Adrenal gland (tissue), 12 donors: ENCODE measurements around the gene GPSM3. TPM values are rescaled to one million over a fixed set of nuclear protein-coding genes. Genes with fewer than 3 reads are reported as not detected.
"Not testable (repeated sequence)": the region's sequence is repeated elsewhere in the genome, so short reads cannot be mapped to it uniquely, and the experiment has no call there.

Source experiments
- DNase-seq, 7 donors: peaks; one replicate each; pipeline ENCODE4 v3.0.0-alpha.2; 2019 to 2020
- H3K27ac ChIP-seq, 5 donors: fragments of 200-600 bp; sonication (generic) in 4 of 5; 1 replicate in 3 of 5; 2 replicates in 2 of 5; pipeline versions ENCODE4 v1.5.1 to v1.8.0; 2016 to 2020; ENCODE audit warnings: mild to moderate bottlenecking in 1 of 5
- H3K27me3 ChIP-seq: fragments of 200-600 bp; 2 replicates; pipeline ENCODE4 v1.8.0; 2021
- H3K36me3 ChIP-seq, 2 donors: fragments of 200-600 bp; replicated peaks in 1 of 2; 1 replicate in 1 of 2; 2 replicates in 1 of 2; pipeline versions ENCODE4 v1.5.1 to v1.8.0; 2018 to 2022
- H3K4me1 ChIP-seq, 2 donors: fragments of 200-600 bp; replicated peaks in 1 of 2; 1 replicate in 1 of 2; 2 replicates in 1 of 2; pipeline versions ENCODE4 v1.5.1 to v1.8.0; 2018 to 2021
- H3K4me3 ChIP-seq, 4 donors: fragments of 200-600 bp; sonication (generic) in 3 of 4; one replicate each; pipeline ENCODE4 v1.5.1; 2016 to 2018
- H3K9me3 ChIP-seq, 3 donors: fragments of 200-600 bp; sonication (generic) in 1 of 3; replicated peaks in 1 of 3; 1 replicate in 2 of 3; 2 replicates in 1 of 3; pipeline versions ENCODE4 v1.5.1 to v1.8.0; 2016 to 2021
- POLR2A ChIP-seq, 2 donors: fragments of 450-650 bp; IDR thresholded peaks; one replicate each; pipeline ENCODE4 v1.6.1; 2017; ENCODE audit warnings: antibody characterized with exemption in 2 of 2, mild to moderate bottlenecking in 2 of 2, moderate library complexity in 1 of 2
- WGBS, 4 donors: extraction: QIAGEN DNeasy Blood & Tissue Kit in 2 of 4; methylation state at CpG; one replicate each; pipeline versions ENCODE4 v1.1.5 to v1.1.7; 2013 to 2017; 5-methylcytosine and 5-hydroxymethylcytosine counted together
- intact Hi-C, 2 donors: fragments of 100-400 bp; cut with DNase I; formaldehyde crosslinking; loops; one replicate each; pipeline versions ENCODE4 v1.14.1 to v1.15.0; 2022 to 2023
- polyA plus RNA-seq, 3 donors: library from polyadenylated mRNA; stranded (reverse); fragments of 200-250 nt in 2 of 3; fragments of 350-450 nt in 1 of 3; fragmentation: Illumina TruSeq in 1 of 3; extraction: RNeasy Lipid Tissue Mini Kit (QIAGEN cat#74804) in 1 of 3; gene quantifications; one replicate each; pipeline ENCODE4 v1.2.3, GENCODE V29; 2013 to 2014
- total RNA-seq, 9 donors: library from RNA; depleted of rRNA in 4 of 9; stranded (reverse); fragments of >200 nt in 4 of 9; fragments of 120-200 nt in 1 of 9; fragmentation: NEBNext Ultra II Directional in 1 of 9; extraction: Animal tissue kit (Norgen Biotek cat#: 25700) in 1 of 9; gene quantifications; one replicate each; pipeline versions ENCODE4 v1.1.0 to v1.2.4, GENCODE V29; 2013 to 2023
- TF ChIP-seq, protein P1 (sequence below), 6 experiments: fragments of 450-650 bp in 4 of 6; fragments of 200-600 bp in 2 of 6; sonication (generic) in 1 of 6; IDR thresholded peaks; 1 replicate in 5 of 6; 2 replicates in 1 of 6; pipeline versions ENCODE4 v1.5.1 to v1.8.0; 2016 to 2021; ENCODE audit warnings: antibody characterized with exemption in 6 of 6, mild to moderate bottlenecking in 2 of 6, moderate library complexity in 1 of 6
- donor health status: healthy with polysubstance abuse.
- donor health status: Bipolar disorder and iron deficiency.
- donor health status: DM: yes; HTN: yes; CAD: no.
- donor health status: DM: no; HTN: no; CAD: no.
- donor health status: DM: no; HTN: no; CAD: no.
- donor health status: DM: yes; HTN: yes; CAD: no.

Gene GPSM3
- total and polyA plus RNA-seq, 12 donors = 3.8 to 40.3 (median 17.6) TPM

DNA sequence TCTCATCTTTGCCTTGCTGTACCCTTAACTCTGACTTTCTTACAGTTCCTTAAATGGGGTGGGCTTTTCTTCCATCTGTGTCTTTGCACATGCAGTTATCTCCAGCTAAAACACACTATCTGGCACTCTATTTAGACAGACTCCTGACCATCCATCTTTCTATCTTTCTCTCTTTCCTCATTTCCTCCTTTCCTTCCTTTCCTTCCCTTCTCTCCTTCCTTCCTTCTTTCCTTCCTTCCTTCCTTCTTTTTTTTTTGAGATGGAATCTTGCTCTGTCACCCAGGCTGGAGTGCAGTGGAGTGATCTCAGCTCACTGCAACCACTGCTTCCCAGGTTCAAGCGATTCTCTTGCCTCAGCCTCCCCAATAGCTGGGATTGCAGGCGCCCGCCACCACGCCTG, 23.2 kb upstream of the GPSM3 start:
- Histone ChIP-seq H3K27ac (no peak overlapping the region), H3K4me3 (no peak overlapping the region), H3K4me1 (no peaks in the 10 kb centered on the region), H3K36me3 (no peaks in the 10 kb centered on the region), H3K9me3 (no peaks in the 10 kb centered on the region), H3K27me3 (no peaks in the 10 kb centered on the region)
- TF ChIP-seq, protein P1, sequence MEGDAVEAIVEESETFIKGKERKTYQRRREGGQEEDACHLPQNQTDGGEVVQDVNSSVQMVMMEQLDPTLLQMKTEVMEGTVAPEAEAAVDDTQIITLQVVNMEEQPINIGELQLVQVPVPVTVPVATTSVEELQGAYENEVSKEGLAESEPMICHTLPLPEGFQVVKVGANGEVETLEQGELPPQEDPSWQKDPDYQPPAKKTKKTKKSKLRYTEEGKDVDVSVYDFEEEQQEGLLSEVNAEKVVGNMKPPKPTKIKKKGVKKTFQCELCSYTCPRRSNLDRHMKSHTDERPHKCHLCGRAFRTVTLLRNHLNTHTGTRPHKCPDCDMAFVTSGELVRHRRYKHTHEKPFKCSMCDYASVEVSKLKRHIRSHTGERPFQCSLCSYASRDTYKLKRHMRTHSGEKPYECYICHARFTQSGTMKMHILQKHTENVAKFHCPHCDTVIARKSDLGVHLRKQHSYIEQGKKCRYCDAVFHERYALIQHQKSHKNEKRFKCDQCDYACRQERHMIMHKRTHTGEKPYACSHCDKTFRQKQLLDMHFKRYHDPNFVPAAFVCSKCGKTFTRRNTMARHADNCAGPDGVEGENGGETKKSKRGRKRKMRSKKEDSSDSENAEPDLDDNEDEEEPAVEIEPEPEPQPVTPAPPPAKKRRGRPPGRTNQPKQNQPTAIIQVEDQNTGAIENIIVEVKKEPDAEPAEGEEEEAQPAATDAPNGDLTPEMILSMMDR (IDR thresholded peaks at IDR 0.05) = no peak
- no peak for TF ChIP-seq POLR2A (IDR thresholded peaks at IDR 0.05)
- no peak for DNase-seq
- intact Hi-C loops = no loop called here
- WGBS, 4 donors = 91 to 100% (median 97%) methylated on average over 4 of the region's 4 CpGs

DNA sequence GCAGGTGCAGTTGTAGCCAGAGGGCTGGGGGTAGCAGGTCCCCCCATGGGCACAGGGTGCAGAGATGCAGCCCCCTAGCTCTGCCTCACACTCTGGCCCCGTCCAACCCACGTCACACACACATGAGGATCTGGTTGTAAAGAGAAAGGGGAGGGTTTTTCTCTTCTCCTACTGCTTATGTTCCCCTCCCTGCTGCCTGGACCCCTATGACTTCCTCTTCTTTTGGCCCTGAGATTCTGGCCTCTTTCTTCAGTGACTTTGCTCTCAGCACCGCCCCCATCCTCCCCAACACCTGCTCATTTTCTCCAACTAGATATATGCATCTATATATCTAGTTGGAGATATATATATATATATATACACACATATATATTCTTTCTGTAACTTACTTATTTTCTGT, 21.7 kb upstream of the GPSM3 start:
- peak in 1 of 7 donors; percentile 27 for DNase-seq
- Histone ChIP-seq H3K27me3 (no peaks in the 10 kb centered on the region), H3K9me3 (no peaks in the 10 kb centered on the region), H3K36me3 (no peaks in the 10 kb centered on the region), H3K4me3 (no peak overlapping the region), H3K27ac (no peak overlapping the region), H3K4me1 (no peaks in the 10 kb centered on the region)
- 66 to 99% (median 77%) methylated on average over 3 of the region's 3 CpGs for WGBS, 4 donors
- TF ChIP-seq, protein P1 (IDR thresholded peaks at IDR 0.05) = no peak
- TF ChIP-seq POLR2A (IDR thresholded peaks at IDR 0.05) = no peak
- intact Hi-C loops = no loop called here

DNA sequence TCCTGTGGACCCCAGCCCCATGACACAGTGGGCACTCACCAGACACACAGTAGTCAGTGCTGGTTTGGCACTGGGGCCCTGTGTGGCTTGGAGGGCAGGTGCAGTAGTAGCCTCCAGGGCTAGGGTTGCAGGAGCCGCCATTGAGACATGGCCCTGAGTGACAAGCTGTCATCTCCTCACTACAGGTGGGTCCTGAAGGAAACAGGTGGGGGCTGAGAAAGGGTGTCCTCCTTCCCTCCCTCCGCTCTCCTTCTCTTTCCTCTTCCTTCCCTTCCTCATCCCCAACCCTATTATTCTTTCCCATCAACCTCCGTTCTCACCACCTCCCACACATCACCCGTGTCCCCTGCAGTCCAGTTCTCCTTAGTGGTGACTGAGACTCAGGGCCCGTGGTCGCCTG, 21.2 kb upstream of the GPSM3 start:
- Histone ChIP-seq H3K27me3 (no peaks in the 10 kb centered on the region), H3K9me3 (no peaks in the 10 kb centered on the region), H3K27ac (no peak overlapping the region), H3K36me3 (no peaks in the 10 kb centered on the region), H3K4me3 (no peak overlapping the region), H3K4me1 (no peaks in the 10 kb centered on the region)
- intact Hi-C loops = no loop called here
- no peak for DNase-seq
- TF ChIP-seq, protein P1 (IDR thresholded peaks at IDR 0.05) = no peak
- TF ChIP-seq POLR2A (IDR thresholded peaks at IDR 0.05) = no peak
- 82 to 90% (median 85%) methylated on average over 6 of the region's 6 CpGs for WGBS, 4 donors

DNA sequence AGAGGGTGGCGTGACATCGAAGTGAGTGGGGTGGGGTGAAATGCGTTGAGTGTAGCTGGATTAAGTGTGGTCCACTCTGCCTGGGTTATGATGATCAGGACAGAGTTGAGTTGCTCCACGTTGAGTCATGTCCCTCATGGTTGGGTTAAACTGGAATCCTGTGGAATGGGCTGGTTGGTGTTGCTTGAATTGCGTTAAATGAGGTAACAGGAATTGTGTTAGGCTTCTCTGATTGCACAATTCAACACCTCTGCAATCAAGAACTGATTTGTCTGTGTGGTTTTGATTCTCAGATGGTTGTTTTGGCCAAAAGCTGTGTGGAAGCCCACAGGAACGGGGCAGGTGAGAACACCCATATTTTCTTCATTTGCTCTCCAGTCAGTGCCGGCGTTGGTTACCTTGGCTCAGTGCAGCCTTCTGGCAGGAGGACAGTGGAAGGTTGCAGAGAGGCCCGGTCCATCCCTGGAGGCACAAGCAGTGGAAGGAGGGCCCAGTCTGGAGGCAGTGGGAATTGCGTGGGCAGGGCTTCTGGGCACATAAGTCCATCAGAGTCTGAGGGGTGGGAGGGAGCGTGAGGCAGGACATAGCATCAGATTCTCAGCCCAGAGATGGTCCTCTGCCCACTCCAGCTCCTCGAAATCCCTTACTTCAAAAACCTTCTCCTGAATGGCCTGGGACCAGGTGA, 19.8 kb upstream of the GPSM3 start:
- intact Hi-C loops = no loop called here
- WGBS, 4 donors = 84 to 90% (median 86%) methylated on average over 8 to 12 of the region's 12 CpGs
- H3K36me3 ChIP-seq = no peaks in the 10 kb centered on the region
- no peak overlapping the region for H3K4me3 ChIP-seq
- no peak for DNase-seq
- H3K27me3 ChIP-seq = no peaks in the 10 kb centered on the region
- no peak overlapping the region for H3K27ac ChIP-seq
- no peak for TF ChIP-seq POLR2A (IDR thresholded peaks at IDR 0.05)
- TF ChIP-seq, protein P1 (IDR thresholded peaks at IDR 0.05) = no peak
- H3K4me1 ChIP-seq = no peaks in the 10 kb centered on the region
- no peaks in the 10 kb centered on the region for H3K9me3 ChIP-seq

DNA sequence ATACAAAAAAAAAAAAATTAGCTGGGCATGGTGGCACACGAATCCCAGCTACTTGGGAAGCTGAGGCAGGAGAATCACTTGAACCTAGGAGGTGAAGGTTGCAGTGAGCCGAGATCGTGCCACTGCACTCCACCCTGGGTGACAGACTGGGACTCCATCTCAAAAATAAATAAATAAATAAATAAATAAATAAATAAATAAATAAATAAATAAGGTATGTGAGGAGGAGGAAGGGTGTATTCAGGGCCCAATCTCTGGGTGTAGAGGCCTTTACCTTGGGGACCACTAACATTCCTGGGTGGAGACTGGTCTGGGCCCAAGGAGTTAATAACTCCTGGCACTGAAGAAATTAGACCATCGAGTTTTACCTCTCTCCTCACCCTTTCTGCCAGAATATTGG, 19.0 kb upstream of the GPSM3 start:
- H3K4me3 ChIP-seq, H3K4me1 ChIP-seq, H3K36me3 ChIP-seq, H3K27ac ChIP-seq, DNase-seq, H3K9me3 ChIP-seq, H3K27me3 ChIP-seq, intact Hi-C loops: not testable (repeated sequence)
- 83 to 93% (median 86%) methylated on average over 4 of the region's 4 CpGs for WGBS, 4 donors
